Measurements from ENCODE around the gene IDH3B. TPM values are rescaled to one million over a fixed set of nuclear protein-coding genes. Genes with fewer than 3 reads are reported as not detected.
A peak's percentile ranks its signal among the peaks of the same experiment; 100 is the strongest.

IDH3B gene
- total and polyA plus RNA-seq, 2 of the 8 experiments (the other 6 are each of a cell fraction or from before 2014, with no cell fraction given): 110 to 167 TPM

DNA sequence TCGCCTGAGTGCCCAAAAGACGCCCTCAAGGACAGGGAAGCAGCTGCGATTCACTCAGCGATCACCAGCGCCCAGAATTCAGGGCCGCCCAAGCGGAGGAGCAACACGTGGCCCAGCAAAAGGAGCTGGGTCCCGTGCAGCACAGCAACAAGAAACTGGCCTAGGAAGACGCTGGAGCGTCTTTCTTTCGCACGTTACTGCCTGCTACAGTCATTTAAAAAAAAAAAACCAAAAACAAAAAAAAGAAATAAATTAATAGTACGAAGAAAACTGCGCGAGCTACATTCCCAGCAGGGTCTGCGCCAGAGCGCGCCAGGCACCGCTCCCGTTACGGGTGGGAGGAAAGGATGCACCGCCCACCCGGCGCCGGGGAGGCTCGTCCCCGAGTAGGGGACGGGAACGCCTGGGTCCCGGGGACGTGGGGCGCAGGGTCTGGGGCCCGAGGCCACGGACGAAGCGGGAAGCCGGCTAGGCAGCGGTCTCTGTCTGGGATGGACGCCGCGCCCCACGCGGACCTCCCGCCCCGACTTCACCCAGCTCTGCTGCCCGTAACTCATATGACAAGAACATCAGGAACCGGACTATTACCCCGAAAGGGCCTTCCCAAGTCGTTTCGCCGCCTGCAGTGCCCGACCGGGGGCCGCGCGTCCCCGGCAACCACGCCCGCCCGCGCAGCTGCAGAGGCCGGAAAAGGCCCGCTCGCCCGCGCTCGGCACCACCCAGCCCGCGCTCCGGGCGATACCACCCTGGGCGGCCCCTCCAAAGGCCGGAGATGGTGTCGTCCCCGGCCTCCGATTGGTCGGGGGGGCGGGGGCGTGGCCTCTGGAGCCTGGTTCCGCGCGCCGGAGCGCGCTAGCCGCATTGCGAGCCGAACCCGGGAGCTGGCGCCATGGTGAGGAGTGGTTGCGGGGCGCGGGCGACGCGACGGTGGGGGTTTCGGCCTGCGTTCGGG lies 12.0 kb downstream of the IDH3B start, which contains the start of gene NOP56 (continued):
- peak; percentile 91 for TF ChIP-seq CHD1 (IDR thresholded peaks at IDR 0.05; ENCODE audit: low read depth, low read length)
- TF ChIP-seq CBX5 (IDR thresholded peaks at IDR 0.05; ENCODE audit: low read depth, low read length): no peak
- TF ChIP-seq KDM4A (IDR thresholded peaks at IDR 0.05; ENCODE audit: low read depth, low read length, severe bottlenecking): peak; percentile 61
- no peak for TF ChIP-seq CEBPB (IDR thresholded peaks at IDR 0.05; ENCODE audit: low read depth, low read length)
- no peak for TF ChIP-seq GABPA (IDR thresholded peaks at IDR 0.05; ENCODE audit: borderline replicate concordance, insufficient read depth, low read length)
- TF ChIP-seq SUZ12 (IDR thresholded peaks at IDR 0.05; ENCODE audit: low read length): no peak
- TF ChIP-seq BACH1 (IDR thresholded peaks at IDR 0.05; ENCODE audit: low read length): no peak
- no peak for TF ChIP-seq HDAC6 (IDR thresholded peaks at IDR 0.05; ENCODE audit: low read depth, low read length)
- TF ChIP-seq NRF1 (IDR thresholded peaks at IDR 0.05; ENCODE audit: low read depth, low read length): peak; percentile 10; the same call in 1 of the 2 replicates
- TF ChIP-seq, protein P1, sequence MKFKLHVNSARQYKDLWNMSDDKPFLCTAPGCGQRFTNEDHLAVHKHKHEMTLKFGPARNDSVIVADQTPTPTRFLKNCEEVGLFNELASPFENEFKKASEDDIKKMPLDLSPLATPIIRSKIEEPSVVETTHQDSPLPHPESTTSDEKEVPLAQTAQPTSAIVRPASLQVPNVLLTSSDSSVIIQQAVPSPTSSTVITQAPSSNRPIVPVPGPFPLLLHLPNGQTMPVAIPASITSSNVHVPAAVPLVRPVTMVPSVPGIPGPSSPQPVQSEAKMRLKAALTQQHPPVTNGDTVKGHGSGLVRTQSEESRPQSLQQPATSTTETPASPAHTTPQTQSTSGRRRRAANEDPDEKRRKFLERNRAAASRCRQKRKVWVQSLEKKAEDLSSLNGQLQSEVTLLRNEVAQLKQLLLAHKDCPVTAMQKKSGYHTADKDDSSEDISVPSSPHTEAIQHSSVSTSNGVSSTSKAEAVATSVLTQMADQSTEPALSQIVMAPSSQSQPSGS (IDR thresholded peaks at IDR 0.05; ENCODE audit: low read length): no peak
- TF ChIP-seq PHF8 (conservative IDR thresholded peaks at IDR 0.05; ENCODE audit: low read depth, low read length): peak; percentile 58
- TF ChIP-seq, protein P2, sequence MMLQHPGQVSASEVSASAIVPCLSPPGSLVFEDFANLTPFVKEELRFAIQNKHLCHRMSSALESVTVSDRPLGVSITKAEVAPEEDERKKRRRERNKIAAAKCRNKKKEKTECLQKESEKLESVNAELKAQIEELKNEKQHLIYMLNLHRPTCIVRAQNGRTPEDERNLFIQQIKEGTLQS (IDR thresholded peaks at IDR 0.05; ENCODE audit: insufficient read depth, low read depth, low read length): no peak
- no peak for TF ChIP-seq GTF2F1 (IDR thresholded peaks at IDR 0.05; ENCODE audit: borderline replicate concordance, low read depth, low read length)
- 0 out of 4 replicates have a peak, but pooled peaks have one; percentile 19 to 84 for TF ChIP-seq SIN3A (conservative IDR thresholded peaks at IDR 0.05 in 1 of 2, IDR thresholded peaks at IDR 0.05 in 1 of 2; ENCODE audit: low read depth in 1 of 2, low read length in 2 of 2)
- no peak for TF ChIP-seq CBX8 (IDR thresholded peaks at IDR 0.05; ENCODE audit: borderline replicate concordance, low read depth, low read length)
- no peak for TF ChIP-seq MAFK (IDR thresholded peaks at IDR 0.05; ENCODE audit: low read depth, low read length)
- TF ChIP-seq TAF1 (IDR thresholded peaks at IDR 0.05; ENCODE audit: low read depth, low read length): peak; percentile 100
- TF ChIP-seq SP2 (IDR thresholded peaks at IDR 0.05; ENCODE audit: low read length): no peak
- no peak for TF ChIP-seq JUN (IDR thresholded peaks at IDR 0.05; ENCODE audit: low read depth, low read length)
- TF ChIP-seq, protein P3, sequence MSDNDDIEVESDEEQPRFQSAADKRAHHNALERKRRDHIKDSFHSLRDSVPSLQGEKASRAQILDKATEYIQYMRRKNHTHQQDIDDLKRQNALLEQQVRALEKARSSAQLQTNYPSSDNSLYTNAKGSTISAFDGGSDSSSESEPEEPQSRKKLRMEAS (IDR thresholded peaks at IDR 0.05): peak; percentile 90
- no peak; the same call in 1 of the 2 replicates for TF ChIP-seq SRF (IDR thresholded peaks at IDR 0.05; ENCODE audit: low read depth, low read length)

Data from H1 (cell line).